Spleen (tissue), 11 donors: ENCODE data around the gene SLC39A3. TPM values are rescaled to one million over a fixed set of nuclear protein-coding genes. Genes with fewer than 3 reads are reported as not detected.
A peak's percentile ranks its signal among the peaks of the same experiment; 100 is the strongest.

Experiments
- DNase-seq: peaks from one replicate; pipeline ENCODE4 v3.0.0-alpha.2; 2020
- H3K27ac ChIP-seq, 8 donors: fragments of 200-600 bp; sonication (generic) in 7 of 8; 1 replicate in 4 of 8; 2 replicates in 4 of 8; pipeline versions ENCODE4 v1.5.0 to v1.8.0; 2016 to 2021; ENCODE audit warnings: inconsistent platforms in 4 of 8, mild to moderate bottlenecking in 4 of 8, moderate library complexity in 1 of 8
- H3K27me3 ChIP-seq, 7 donors: fragments of 200-600 bp; sonication (generic) in 6 of 7; replicated peaks in 1 of 7; 1 replicate in 4 of 7; 2 replicates in 3 of 7; pipeline versions ENCODE4 v1.5.0 to v1.8.0; 2016 to 2021; ENCODE audit warnings: inconsistent platforms in 3 of 7, mild to moderate bottlenecking in 1 of 7
- H3K36me3 ChIP-seq, 6 donors: fragments of 200-600 bp; sonication (generic) in 5 of 6; 1 replicate in 4 of 6; 2 replicates in 2 of 6; pipeline versions ENCODE4 v1.5.0 to v1.8.0; 2016 to 2021; ENCODE audit warnings: inconsistent platforms in 2 of 6
- H3K4me1 ChIP-seq, 6 donors: fragments of 200-600 bp; sonication (generic) in 5 of 6; 1 replicate in 3 of 6; 2 replicates in 3 of 6; pipeline versions ENCODE4 v1.5.0 to v1.8.0; 2016 to 2021; ENCODE audit warnings: inconsistent platforms in 3 of 6
- H3K4me3 ChIP-seq, 8 donors: fragments of 200-600 bp; sonication (generic) in 7 of 8; 1 replicate in 4 of 8; 2 replicates in 4 of 8; pipeline versions ENCODE4 v1.5.0 to v1.8.0; 2016 to 2021; ENCODE audit warnings: inconsistent platforms in 4 of 8, mild to moderate bottlenecking in 4 of 8, moderate library complexity in 2 of 8
- H3K9me3 ChIP-seq, 8 donors: fragments of 200-600 bp; sonication (generic) in 7 of 8; 1 replicate in 4 of 8; 2 replicates in 4 of 8; pipeline versions ENCODE4 v1.5.0 to v1.8.0; 2016 to 2021; ENCODE audit warnings: inconsistent platforms in 4 of 8
- POLR2A ChIP-seq, 3 donors: fragments of 450-650 bp; IDR thresholded peaks; one replicate each; pipeline ENCODE4 v1.5.1; 2017; ENCODE audit warnings: antibody characterized with exemption in 3 of 3, mild to moderate bottlenecking in 1 of 3
- POLR2AphosphoS5 ChIP-seq, 3 donors: sonication (generic); formaldehyde crosslinking; IDR thresholded peaks; one replicate each; pipeline ENCODE4 v1.5.1; 2017; ENCODE audit warnings: antibody characterized with exemption in 3 of 3
- WGBS, 5 donors: extraction: QIAGEN DNeasy Blood & Tissue Kit in 3 of 5; methylation state at CpG; one replicate each; pipeline versions ENCODE4 v1.1.5 to v1.1.7; 2013 to 2018; 5-methylcytosine and 5-hydroxymethylcytosine counted together
- intact Hi-C: fragments of 100-400 bp; cut with DNase I; formaldehyde crosslinking; loops from one replicate; pipeline ENCODE4 v1.15.0; 2023; ENCODE audit warnings: low total_unique reads
- polyA plus RNA-seq, 3 donors: library from polyadenylated mRNA; stranded (reverse); fragments of 200-250 nt; gene quantifications; one replicate each; pipeline ENCODE4 v1.2.1, GENCODE V29; 2013
- total RNA-seq, 7 donors: library from RNA; depleted of rRNA in 3 of 7; stranded (reverse); fragments of >200 nt in 3 of 7; fragmentation: NEBNext Ultra II Directional in 4 of 7; extraction: Animal tissue kit (Norgen Biotek cat#: 25700) in 4 of 7; gene quantifications; one replicate each; pipeline versions ENCODE4 v1.1.0 to v1.2.1, GENCODE V29; 2016 to 2021
- TF ChIP-seq, protein P1 (sequence below), 11 experiments: fragments of 200-600 bp in 7 of 11; fragments of 450-650 bp in 4 of 11; sonication (generic) in 4 of 11; IDR thresholded peaks in 8 of 11; conservative IDR thresholded peaks in 3 of 11; 1 replicate in 7 of 11; 2 replicates in 4 of 11; pipeline versions ENCODE4 v1.4.0 to v1.8.0; 2016 to 2021; ENCODE audit warnings: antibody characterized with exemption in 11 of 11, inconsistent platforms in 4 of 11, mild to moderate bottlenecking in 1 of 11
- donor health status: healthy with polysubstance abuse.
- donor health status: DM: no; HTN: no; CAD: no; lungs with moderate emphysema.
- donor health status: DM: no; HTN: no; CAD: no.
- donor health status: Bipolar disorder and iron deficiency.
- donor health status: healthy.
- donor health status: DM: no; HTN: no; CAD: no.
- donor health status: DM: yes; HTN: yes; CAD: no.

The SLC39A3 gene
- total and polyA plus RNA-seq, 10 donors: 19.1 to 42.6 (median 27.4) TPM

DNA sequence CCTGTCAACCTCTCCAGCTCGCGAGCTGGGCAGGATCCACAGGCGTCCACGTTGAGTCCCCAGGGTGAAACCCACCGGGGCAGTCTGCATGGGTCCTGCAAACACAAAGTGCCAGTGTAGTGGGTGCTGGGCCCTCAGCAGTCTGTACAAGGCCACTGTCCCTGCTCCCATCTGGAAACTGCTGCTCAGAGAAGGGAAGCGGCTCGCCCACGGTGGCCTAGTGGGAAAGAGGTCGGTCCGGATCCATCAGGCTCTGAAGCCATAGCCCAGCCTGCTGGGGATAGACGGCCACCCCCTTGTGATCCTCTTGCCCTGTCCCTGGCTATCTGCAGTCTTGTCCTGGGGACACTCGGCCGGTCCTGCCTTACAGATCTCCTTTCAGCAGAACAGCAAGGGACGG is 16.1 kb downstream of the SLC39A3 start:
- intact Hi-C loops: no loop called here
- Histone ChIP-seq H3K36me3 (no peaks in the 10 kb centered on the region), H3K27ac (peak overlapping the region in 1 of 8 donors; percentile 24), H3K27me3 (peaks cover 0 to 88% (median 30%) of the 10 kb centered on the region in 7 donors), H3K9me3 (no peaks in the 10 kb centered on the region), H3K4me3 (no peak overlapping the region), H3K4me1 (peaks cover 0 to 70% (median 36%) of the 10 kb centered on the region in 6 donors)
- TF ChIP-seq POLR2AphosphoS5 (IDR thresholded peaks at IDR 0.05) (no peak), POLR2A (IDR thresholded peaks at IDR 0.05) (no peak)
- TF ChIP-seq, protein P1, sequence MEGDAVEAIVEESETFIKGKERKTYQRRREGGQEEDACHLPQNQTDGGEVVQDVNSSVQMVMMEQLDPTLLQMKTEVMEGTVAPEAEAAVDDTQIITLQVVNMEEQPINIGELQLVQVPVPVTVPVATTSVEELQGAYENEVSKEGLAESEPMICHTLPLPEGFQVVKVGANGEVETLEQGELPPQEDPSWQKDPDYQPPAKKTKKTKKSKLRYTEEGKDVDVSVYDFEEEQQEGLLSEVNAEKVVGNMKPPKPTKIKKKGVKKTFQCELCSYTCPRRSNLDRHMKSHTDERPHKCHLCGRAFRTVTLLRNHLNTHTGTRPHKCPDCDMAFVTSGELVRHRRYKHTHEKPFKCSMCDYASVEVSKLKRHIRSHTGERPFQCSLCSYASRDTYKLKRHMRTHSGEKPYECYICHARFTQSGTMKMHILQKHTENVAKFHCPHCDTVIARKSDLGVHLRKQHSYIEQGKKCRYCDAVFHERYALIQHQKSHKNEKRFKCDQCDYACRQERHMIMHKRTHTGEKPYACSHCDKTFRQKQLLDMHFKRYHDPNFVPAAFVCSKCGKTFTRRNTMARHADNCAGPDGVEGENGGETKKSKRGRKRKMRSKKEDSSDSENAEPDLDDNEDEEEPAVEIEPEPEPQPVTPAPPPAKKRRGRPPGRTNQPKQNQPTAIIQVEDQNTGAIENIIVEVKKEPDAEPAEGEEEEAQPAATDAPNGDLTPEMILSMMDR (IDR thresholded peaks at IDR 0.05 in 8 of 11, conservative IDR thresholded peaks at IDR 0.05 in 3 of 11): no peak
- WGBS, 5 donors: 70 to 87% (median 82%) methylated on average over 9 to 14 of the region's 14 CpGs
- no peak for DNase-seq

DNA sequence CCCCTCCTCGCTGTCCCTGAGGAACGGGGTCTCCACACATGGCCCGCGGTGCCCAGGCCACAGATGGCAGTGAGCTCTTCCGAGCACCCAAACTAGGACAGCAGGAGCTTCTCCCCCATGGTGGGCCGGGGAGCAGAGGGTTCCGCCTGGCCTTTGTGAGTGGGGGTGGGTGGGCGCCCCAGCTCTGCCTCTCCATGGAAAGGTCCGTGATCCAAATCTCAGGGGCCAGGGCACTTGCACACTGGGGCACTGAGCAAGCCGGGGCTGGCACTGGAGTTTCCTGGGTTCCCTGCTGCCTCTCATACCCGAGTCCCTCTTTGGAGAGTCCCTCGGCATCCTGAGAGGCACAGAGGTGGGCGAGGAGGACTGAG is 16.5 kb downstream of the SLC39A3 start:
- TF ChIP-seq POLR2A (IDR thresholded peaks at IDR 0.05) (no peak), POLR2AphosphoS5 (IDR thresholded peaks at IDR 0.05) (no peak)
- TF ChIP-seq, protein P1 (IDR thresholded peaks at IDR 0.05 in 8 of 11, conservative IDR thresholded peaks at IDR 0.05 in 3 of 11): no peak
- Histone ChIP-seq H3K36me3 (no peaks in the 10 kb centered on the region), H3K4me3 (no peak overlapping the region), H3K27me3 (peaks cover 0 to 91% (median 30%) of the 10 kb centered on the region in 7 donors), H3K9me3 (no peaks in the 10 kb centered on the region), H3K4me1 (peaks cover 0 to 71% (median 36%) of the 10 kb centered on the region in 6 donors), H3K27ac (peak overlapping the region in 2 of 8 donors; percentile 0 to 24)
- no peak for DNase-seq
- 80 to 88% (median 84%) methylated on average over 10 to 13 of the region's 13 CpGs; no CpG with 5 or more reads in 1 of the 5 donors for WGBS, 5 donors
- intact Hi-C loops: no loop called here

DNA sequence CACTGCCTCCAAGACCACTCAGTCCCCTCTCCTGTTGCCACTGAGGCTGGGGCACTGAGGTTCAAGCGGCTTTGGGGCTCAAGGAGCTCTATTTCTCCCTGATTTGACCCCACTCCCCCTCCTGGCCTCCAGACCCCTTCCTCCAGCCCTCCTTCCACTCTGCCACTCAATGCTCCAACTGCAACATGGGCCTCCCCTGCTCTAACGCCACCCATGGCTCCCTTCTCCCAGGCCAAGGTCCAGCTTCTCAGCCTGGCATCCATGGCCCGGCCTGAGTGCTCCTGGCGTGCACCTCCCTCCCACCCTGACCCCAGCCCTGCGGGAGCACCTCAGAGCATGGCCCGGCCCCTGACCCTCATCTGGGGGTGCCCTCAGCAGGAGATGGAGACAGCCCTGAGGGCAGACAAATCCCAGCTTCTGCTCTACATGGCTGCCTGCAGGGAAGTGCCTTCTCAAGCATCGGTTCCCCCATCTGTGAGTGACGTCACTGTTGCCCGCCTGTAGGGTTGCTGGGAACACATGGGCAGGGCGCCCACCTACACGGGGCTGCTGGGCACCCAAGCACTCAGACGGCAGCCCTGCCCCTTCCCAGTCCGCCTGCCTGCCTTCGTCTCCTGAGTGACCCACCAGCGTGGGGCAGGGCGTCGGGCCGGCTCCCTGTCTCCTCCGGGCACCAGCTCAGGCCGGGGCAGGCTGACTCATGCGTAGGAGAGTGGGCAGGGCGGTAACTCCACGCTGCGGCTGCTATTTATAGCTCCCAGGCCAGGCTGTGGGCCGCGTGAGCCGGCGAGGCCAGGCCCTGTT is 17.1 kb downstream of the SLC39A3 start:
- H3K4me3 ChIP-seq: no peak overlapping the region
- WGBS, 5 donors: 56 to 77% (median 71%) methylated on average over 16 to 28 of the region's 28 CpGs
- intact Hi-C loops: no loop called here
- DNase-seq: no peak
- H3K9me3 ChIP-seq: no peaks in the 10 kb centered on the region
- peak overlapping the region in 2 of 8 donors; percentile 0 to 24 for H3K27ac ChIP-seq
- no peaks in the 10 kb centered on the region for H3K36me3 ChIP-seq
- peaks cover 0 to 94% (median 30%) of the 10 kb centered on the region in 7 donors for H3K27me3 ChIP-seq
- H3K4me1 ChIP-seq: peaks cover 0 to 71% (median 36%) of the 10 kb centered on the region in 6 donors
- no peak for TF ChIP-seq POLR2A (IDR thresholded peaks at IDR 0.05)
- TF ChIP-seq, protein P1 (IDR thresholded peaks at IDR 0.05 in 8 of 11, conservative IDR thresholded peaks at IDR 0.05 in 3 of 11): no peak
- TF ChIP-seq POLR2AphosphoS5 (IDR thresholded peaks at IDR 0.05): peak in 2 of 3 donors; percentile 50 to 60
